ENCODE data around the gene GOPC.

Gene GOPC

DNA sequence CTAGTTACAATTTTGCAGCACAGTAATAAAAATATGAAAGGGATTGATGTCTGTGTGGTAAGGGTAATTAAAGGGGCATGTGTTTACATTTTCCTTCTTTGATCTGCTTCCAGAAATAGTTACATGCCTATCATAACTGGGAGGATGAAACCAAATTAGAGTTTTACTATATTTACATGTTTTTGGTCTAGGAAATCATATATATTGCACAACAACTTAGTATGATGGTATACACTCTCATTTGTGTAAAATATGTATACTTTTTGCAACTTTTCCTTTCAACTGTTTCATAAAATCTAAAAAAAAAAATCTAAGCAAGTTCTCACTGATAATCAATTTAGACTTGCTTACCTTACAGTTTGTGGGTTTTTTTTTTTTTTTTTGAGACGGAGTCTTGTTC lies 87.7 kb downstream of the GOPC start:
- TF ChIP-seq, protein P1, sequence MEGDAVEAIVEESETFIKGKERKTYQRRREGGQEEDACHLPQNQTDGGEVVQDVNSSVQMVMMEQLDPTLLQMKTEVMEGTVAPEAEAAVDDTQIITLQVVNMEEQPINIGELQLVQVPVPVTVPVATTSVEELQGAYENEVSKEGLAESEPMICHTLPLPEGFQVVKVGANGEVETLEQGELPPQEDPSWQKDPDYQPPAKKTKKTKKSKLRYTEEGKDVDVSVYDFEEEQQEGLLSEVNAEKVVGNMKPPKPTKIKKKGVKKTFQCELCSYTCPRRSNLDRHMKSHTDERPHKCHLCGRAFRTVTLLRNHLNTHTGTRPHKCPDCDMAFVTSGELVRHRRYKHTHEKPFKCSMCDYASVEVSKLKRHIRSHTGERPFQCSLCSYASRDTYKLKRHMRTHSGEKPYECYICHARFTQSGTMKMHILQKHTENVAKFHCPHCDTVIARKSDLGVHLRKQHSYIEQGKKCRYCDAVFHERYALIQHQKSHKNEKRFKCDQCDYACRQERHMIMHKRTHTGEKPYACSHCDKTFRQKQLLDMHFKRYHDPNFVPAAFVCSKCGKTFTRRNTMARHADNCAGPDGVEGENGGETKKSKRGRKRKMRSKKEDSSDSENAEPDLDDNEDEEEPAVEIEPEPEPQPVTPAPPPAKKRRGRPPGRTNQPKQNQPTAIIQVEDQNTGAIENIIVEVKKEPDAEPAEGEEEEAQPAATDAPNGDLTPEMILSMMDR (conservative IDR thresholded peaks at IDR 0.05; ENCODE audit: low read length) = no peak
- H3K4me3 ChIP-seq (ENCODE audit: low read length) = no peak overlapping the region
- no peak for DNase-seq (ENCODE audit: low read depth)

DNA sequence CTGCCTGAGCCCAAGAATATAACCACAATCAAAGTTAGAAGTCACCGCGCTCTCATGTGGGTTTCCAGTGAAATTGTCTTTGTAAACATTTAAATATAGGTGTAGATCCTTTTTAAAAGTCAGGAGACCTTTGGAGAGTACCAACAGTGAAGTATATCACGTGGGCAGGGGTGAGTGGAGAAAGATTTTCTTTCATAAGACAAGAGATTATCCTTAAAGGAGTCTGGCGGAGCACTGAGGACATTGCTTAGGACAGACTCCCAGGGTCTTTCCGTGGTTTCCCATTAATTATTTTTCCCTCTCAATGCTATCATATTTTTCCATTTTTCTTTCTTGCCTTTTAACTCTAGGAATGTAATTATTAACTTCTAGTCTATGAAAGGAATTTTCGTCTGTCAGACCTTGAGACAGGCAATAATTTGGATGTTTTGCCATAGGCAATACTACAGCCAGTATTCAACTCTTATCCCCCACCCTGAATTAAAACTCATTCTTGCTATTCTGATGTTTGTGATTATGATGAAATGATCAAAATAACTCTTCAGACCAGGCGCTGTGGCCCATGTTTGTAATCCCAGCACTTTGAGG lies 88.4 kb downstream of the GOPC start:
- no peak for DNase-seq (ENCODE audit: low read depth)
- TF ChIP-seq, protein P1 (conservative IDR thresholded peaks at IDR 0.05; ENCODE audit: low read length) = no peak
- no peak overlapping the region for H3K4me3 ChIP-seq (ENCODE audit: low read length)

DNA sequence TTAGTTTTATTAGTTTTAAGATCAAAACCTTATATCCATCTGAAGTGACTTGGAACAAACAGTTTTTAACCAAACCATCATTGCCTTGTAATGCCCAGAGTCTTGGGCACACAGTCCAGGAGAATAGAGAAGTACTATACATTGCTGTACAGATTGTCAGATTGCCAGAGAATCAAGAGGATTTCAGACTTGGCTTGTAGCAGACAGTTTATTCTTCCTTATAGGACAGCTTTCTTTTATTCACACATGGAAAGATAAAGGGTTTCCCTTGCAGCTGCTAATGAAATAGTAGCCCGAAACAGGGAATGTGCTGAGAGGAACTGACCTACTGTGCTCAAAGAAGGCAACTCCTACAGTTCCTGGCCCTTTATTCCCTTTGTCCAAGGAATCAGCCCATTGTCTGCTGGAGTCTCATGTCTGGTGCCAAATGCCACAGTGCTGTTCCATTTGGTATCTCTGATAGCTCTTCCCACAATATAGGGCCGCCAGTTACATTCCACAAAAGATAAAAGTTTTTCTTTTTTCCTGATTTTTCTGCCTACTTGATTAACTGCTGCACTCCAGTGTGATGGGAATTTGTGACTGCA lies 89.2 kb downstream of the GOPC start:
- TF ChIP-seq, protein P1 (conservative IDR thresholded peaks at IDR 0.05; ENCODE audit: low read length) = no peak
- DNase-seq (ENCODE audit: low read depth) = no peak
- no peak overlapping the region for H3K4me3 ChIP-seq (ENCODE audit: low read length)

DNA sequence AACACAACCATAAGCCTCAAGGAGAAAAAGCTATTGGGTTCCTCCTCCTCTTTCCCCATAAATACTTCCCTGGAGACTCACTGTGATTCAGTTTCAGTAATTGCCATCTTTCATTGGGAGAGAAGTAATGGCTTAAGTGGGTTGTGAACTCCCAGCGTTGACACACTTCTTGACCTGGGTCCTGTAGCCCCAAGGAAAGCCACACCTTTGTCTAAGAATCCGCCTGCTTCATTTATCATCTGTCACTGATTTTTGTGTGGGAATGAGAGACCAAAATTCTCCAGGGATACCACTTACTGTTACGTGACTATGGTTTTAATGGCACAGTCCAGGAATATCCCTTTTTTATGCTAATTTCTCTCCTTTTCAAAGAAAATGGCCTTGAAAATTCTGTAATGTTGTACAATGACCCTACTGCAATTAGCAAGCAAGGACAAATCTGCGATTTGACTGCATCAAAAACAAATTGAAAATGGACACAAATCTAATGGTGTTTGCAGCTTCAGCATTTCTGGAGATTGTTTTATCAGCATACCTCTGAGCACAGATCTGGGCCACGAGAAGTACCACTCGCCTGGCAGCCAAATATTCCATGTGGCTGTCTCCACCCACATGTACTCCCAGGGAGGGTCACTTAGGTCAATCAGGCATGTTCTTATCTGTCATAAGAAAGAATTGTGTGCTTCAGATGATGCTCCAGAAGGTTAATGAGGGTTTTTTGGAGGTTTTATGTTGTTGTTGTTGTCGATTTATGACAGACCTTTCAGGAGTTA lies 90.1 kb downstream of the GOPC start:
- TF ChIP-seq, protein P1 (conservative IDR thresholded peaks at IDR 0.05; ENCODE audit: low read length) = no peak
- no peak overlapping the region for H3K4me3 ChIP-seq (ENCODE audit: low read length)
- DNase-seq (ENCODE audit: low read depth) = no peak
